HepG2 (cell line): ENCODE results near the gene MIA2. TPM values are rescaled to one million over a fixed set of nuclear protein-coding genes. Genes with fewer than 3 reads are reported as not detected.

Experiments used
- ATF7 ChIP-seq, 2 experiments: fragments of 450-650 bp in 1 of 2; sonication (generic) in 1 of 2; formaldehyde crosslinking in 1 of 2; IDR thresholded peaks; 2 replicates each; pipeline versions ENCODE4 v1.4.0 to v1.6.1; 2016 to 2020; ENCODE audit warnings: antibody characterized with exemption in 1 of 2, mild to moderate bottlenecking in 1 of 2, missing genetic modification reagents in 1 of 2
- EHMT2 ChIP-seq: fragments of 200-600 bp; sonication (generic); IDR thresholded peaks from 2 replicates; pipeline ENCODE4 v1.7.0; 2017; ENCODE audit warnings: antibody characterized with exemption, low read depth, low read length, borderline replicate concordance
- FOXK2 ChIP-seq: fragments of 450-650 bp; IDR thresholded peaks from 2 replicates; pipeline ENCODE4 v1.6.1; 2016
- GPN1 ChIP-seq: sonication (generic); formaldehyde crosslinking; IDR thresholded peaks from 2 replicates; pipeline ENCODE4 v1.5.1; 2020; ENCODE audit warnings: missing genetic modification reagents, borderline replicate concordance
- MXI1 ChIP-seq: IDR thresholded peaks from 3 replicates; pipeline ENCODE4 v1.6.1; 2012; ENCODE audit warnings: low read depth, low read length, inconsistent platforms, borderline replicate concordance
- PAX8 ChIP-seq: sonication (generic); formaldehyde crosslinking; IDR thresholded peaks from 2 replicates; pipeline ENCODE4 v1.8.0; 2022; ENCODE audit warnings: mild to moderate bottlenecking, missing genetic modification reagents, borderline replicate concordance
- SETDB1 ChIP-seq: sonication (generic); formaldehyde crosslinking; IDR thresholded peaks from 2 replicates; pipeline ENCODE4 v1.5.1; 2020; ENCODE audit warnings: missing genetic modification reagents, mild to moderate bottlenecking, borderline replicate concordance
- THAP11 ChIP-seq: IDR thresholded peaks from 2 replicates; pipeline ENCODE4 v1.6.1; 2016; ENCODE audit warnings: missing biosample characterization, missing genetic modification reagents
- TRAFD1 ChIP-seq: sonication (generic); formaldehyde crosslinking; IDR thresholded peaks from 2 replicates; pipeline ENCODE4 v1.5.1; 2020; ENCODE audit warnings: missing genetic modification reagents, mild to moderate bottlenecking, borderline replicate concordance
- ZEB1 ChIP-seq: IDR thresholded peaks from 2 replicates; pipeline ENCODE4 v1.6.1; 2012; ENCODE audit warnings: mild to moderate bottlenecking, low read depth, inconsistent platforms; ENCODE audit not compliant: insufficient replicate concordance
- ZFP41 ChIP-seq: sonication (generic); formaldehyde crosslinking; IDR thresholded peaks from 2 replicates; pipeline ENCODE4 v1.4.0; 2020; ENCODE audit warnings: mild to moderate bottlenecking, missing genetic modification reagents, borderline replicate concordance
- ZNF17 ChIP-seq: sonication (generic); formaldehyde crosslinking; IDR thresholded peaks from 2 replicates; pipeline ENCODE4 v1.5.0; 2020; ENCODE audit warnings: mild to moderate bottlenecking, missing genetic modification reagents
- ZNF567 ChIP-seq: sonication (generic); formaldehyde crosslinking; IDR thresholded peaks from 2 replicates; pipeline ENCODE4 v1.8.1; 2023; ENCODE audit warnings: mild to moderate bottlenecking, missing genetic modification reagents, borderline replicate concordance
- ZNF580 ChIP-seq: IDR thresholded peaks from 2 replicates; pipeline ENCODE4 v1.6.1; 2016; ENCODE audit warnings: low read depth, borderline replicate concordance
- ZNF607 ChIP-seq: sonication (generic); formaldehyde crosslinking; IDR thresholded peaks from 2 replicates; pipeline ENCODE4 v1.5.1; 2020; ENCODE audit warnings: missing genetic modification reagents, mild to moderate bottlenecking, borderline replicate concordance
- ZNF691 ChIP-seq: sonication (generic); formaldehyde crosslinking; IDR thresholded peaks from 2 replicates; pipeline ENCODE4 v1.4.0; 2020; ENCODE audit warnings: missing genetic modification reagents, low read depth, mild to moderate bottlenecking, borderline replicate concordance
- ZNF740 ChIP-seq: sonication (generic); formaldehyde crosslinking; IDR thresholded peaks from 2 replicates; pipeline ENCODE4 v1.4.0; 2020; ENCODE audit warnings: missing genetic modification reagents
- ZNF768 ChIP-seq: sonication (generic); formaldehyde crosslinking; IDR thresholded peaks from 2 replicates; pipeline ENCODE4 v1.4.0; 2020; ENCODE audit warnings: missing genetic modification reagents
- polyA plus RNA-seq, 8 experiments: library from polyadenylated mRNA; depleted of rRNA in 3 of 8; stranded (reverse) in 7 of 8; unstranded in 1 of 8; fragments of >200 nt; fragmentation: Illumina TruSeq in 4 of 8; extraction: Trizol in 4 of 8; gene quantifications; 2 replicates each; pipeline versions ENCODE4 v1.2.1 to v1.2.3, GENCODE V29; 2011 to 2016; ENCODE audit warnings: low read depth in 4 of 8, missing spikeins in 1 of 8, mixed read lengths in 1 of 8; ENCODE audit not compliant: insufficient read depth in 1 of 8
- total RNA-seq, 5 experiments: library from RNA; depleted of rRNA; stranded (reverse); fragments of >200 nt; fragmentation: Illumina TruSeq; extraction: Trizol; gene quantifications; 2 replicates each; pipeline ENCODE4 v1.2.3, GENCODE V29; 2016; ENCODE audit warnings: low read depth in 1 of 5

The MIA2 gene
- total and polyA plus RNA-seq, 2 of the 13 experiments (the other 11 are each of a cell fraction or from before 2014, with no cell fraction given): 134 to 158 TPM

- TF ChIP-seq MXI1 (no peak; the same call in 1 of the 3 replicates), ZNF580 (peak; percentile 85), TRAFD1 (CRISPR knock-in tag) (peak; percentile 97), ZNF740 (CRISPR knock-in tag) (peak; percentile 61), ZNF691 (no peak; the same call in 1 of the 2 replicates), ZFP41 (CRISPR knock-in tag) (peak; percentile 68; the same call in 1 of the 2 replicates), PAX8 (CRISPR knock-in tag) (peak; percentile 56), SETDB1 (CRISPR knock-in tag) (no peak), FOXK2 (peak; percentile 97), ZNF607 (CRISPR knock-in tag) (peak; percentile 93), THAP11 (CRISPR knock-in tag) (peak; percentile 68; the same call in 1 of the 2 replicates), GPN1 (peak; percentile 73; the same call in 1 of the 2 replicates), ZNF768 (CRISPR knock-in tag) (peak; percentile 95), EHMT2 (no peak), ZNF567 (peak; percentile 93; the same call in 1 of the 2 replicates), ZEB1 (no peak), ZNF17 (CRISPR knock-in tag) (no peak), ATF7 (IDR thresholded peaks at IDR 0.05) (peak; percentile 63), ATF7 (CRISPR knock-in tag; IDR thresholded peaks at IDR 0.05) (no peak; the same call in 1 of the 2 replicates)
These were observed 33.3 kb downstream of the MIA2 start (continued) for GRCh38 chr14:39266871-39267607.
